ENCODE measurements around the gene TAS2R4.

TAS2R4 gene

DNA sequence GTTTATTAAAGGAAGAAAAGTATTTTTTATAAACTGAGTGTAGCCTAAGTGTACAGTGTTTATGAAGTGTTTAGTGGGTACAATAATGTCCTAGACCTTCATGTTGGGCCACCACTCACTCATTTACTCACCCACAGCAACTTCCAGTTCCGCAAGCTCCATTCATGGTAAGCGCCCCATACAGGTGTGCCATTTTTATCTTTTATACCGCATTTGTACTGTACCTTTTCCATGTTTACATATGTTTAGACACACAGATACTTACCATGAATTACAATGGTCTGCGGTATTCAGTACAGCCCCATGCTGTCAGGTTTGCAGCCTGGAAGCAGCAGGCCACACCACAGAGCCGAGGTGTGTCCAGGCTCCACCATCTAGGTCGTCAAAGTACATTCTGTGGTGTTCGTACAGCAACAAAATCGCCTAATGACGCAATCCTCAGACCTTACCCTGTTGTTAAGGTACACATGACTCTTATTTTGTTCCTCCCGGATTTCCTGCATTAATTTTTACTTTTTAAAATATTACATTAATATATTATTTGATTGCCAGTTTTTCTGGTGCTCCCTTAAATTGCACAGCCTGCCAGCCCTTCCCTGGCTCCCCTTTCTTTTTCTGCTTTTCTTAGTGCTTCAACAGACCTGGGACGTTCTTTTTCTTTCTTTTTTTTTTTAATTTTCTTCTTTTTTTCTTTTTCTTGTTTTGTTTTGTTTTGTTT is 39.2 kb upstream of the TAS2R4 start:
- TF ChIP-seq, protein P1, sequence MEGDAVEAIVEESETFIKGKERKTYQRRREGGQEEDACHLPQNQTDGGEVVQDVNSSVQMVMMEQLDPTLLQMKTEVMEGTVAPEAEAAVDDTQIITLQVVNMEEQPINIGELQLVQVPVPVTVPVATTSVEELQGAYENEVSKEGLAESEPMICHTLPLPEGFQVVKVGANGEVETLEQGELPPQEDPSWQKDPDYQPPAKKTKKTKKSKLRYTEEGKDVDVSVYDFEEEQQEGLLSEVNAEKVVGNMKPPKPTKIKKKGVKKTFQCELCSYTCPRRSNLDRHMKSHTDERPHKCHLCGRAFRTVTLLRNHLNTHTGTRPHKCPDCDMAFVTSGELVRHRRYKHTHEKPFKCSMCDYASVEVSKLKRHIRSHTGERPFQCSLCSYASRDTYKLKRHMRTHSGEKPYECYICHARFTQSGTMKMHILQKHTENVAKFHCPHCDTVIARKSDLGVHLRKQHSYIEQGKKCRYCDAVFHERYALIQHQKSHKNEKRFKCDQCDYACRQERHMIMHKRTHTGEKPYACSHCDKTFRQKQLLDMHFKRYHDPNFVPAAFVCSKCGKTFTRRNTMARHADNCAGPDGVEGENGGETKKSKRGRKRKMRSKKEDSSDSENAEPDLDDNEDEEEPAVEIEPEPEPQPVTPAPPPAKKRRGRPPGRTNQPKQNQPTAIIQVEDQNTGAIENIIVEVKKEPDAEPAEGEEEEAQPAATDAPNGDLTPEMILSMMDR (IDR thresholded peaks at IDR 0.05; ENCODE audit: low read length), result no peak; the same call in 1 of the 2 replicates
- TF ChIP-seq EZH2 (IDR thresholded peaks at IDR 0.05; ENCODE audit: borderline replicate concordance, low read length), result no peak
- Histone ChIP-seq H2AFZ (ENCODE audit: low read length) (peak overlapping the region; percentile 86), H3K36me3 (ENCODE audit: insufficient read depth, low read length) (peaks cover 28% of the 10 kb centered on the region), H3K9me2 (ENCODE audit: low read depth, low read length) (no peaks in the 10 kb centered on the region), H3F3A (ENCODE audit: insufficient read depth, low read length) (no peaks in the 10 kb centered on the region), H3K4me3 (ENCODE audit: low read depth, low read length, poor library complexity, severe bottlenecking) (peak overlapping the region; percentile 68), H3K27ac (ENCODE audit: low read depth, low read length, poor library complexity, severe bottlenecking) (peak overlapping the region; percentile 58), H3K4me2 (ENCODE audit: low read length) (peak overlapping the region; percentile 84), H4K20me1 (ENCODE audit: insufficient read depth, low read length) (no peaks in the 10 kb centered on the region), H3K9ac (ENCODE audit: low read length) (peak overlapping the region; percentile 62), H3K27me3 (ENCODE audit: insufficient read depth, low read length) (no peaks in the 10 kb centered on the region), H3K9me3 (ENCODE audit: low read length) (no peaks in the 10 kb centered on the region), H3K4me1 (ENCODE audit: insufficient read depth, low read length, severe bottlenecking) (peaks cover 28% of the 10 kb centered on the region), H3K79me2 (ENCODE audit: insufficient read depth, low read length) (peaks cover 29% of the 10 kb centered on the region)

DNA sequence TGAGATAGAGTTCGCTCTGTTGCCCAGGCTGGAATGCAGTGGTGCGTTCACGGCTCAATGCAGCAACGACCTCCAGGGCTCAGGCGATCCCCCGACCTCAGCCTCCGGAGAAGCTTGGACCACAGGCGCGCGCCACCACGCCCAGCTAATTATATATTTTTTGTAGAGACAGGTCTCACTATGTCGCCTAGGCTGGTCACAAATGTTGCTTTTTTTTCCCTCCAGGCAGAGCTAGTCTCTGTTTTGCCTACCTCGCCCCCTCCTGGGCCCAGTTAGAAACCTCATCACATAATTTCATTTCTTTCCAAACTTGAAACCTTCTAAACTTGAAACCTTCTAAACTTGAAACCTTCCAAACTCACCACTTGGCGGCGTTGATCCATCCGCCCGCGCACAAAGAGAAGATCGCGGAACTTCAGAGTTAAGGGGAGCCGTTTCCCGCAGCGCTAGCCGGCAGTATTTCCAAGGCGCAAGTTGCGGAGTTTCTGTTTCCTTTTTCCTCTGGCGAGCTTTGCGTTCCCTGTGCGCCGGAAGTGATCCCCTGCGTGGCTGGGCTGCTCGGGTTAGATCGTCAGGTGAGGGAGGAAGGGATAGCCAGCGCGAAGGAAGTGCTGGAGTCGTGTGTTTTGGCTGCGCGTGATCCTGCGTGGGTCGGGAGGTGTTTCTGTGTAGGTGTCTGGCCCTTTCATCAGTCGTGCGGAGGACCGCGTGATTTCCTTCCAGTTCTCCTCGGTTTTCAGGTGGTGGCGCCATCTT is 38.5 kb upstream of the TAS2R4 start, which contains the start of gene SSBP1:
TSS of gene SSBP1 (plus strand) at position 523 of the 756 bp plus-strand sequence. CDS start 809 bp downstream, outside the sequence.
- H3F3A ChIP-seq (ENCODE audit: insufficient read depth, low read length), result no peaks in the 10 kb centered on the region
- H3K36me3 ChIP-seq (ENCODE audit: insufficient read depth, low read length), result peaks cover 35% of the 10 kb centered on the region
- peaks cover 29% of the 10 kb centered on the region for H3K79me2 ChIP-seq (ENCODE audit: insufficient read depth, low read length)
- no peaks in the 10 kb centered on the region for H3K27me3 ChIP-seq (ENCODE audit: insufficient read depth, low read length)
- H3K27ac ChIP-seq (ENCODE audit: low read depth, low read length, poor library complexity, severe bottlenecking), result peak within 1 kb of the TSS; percentile 58
- no peaks in the 10 kb centered on the region for H4K20me1 ChIP-seq (ENCODE audit: insufficient read depth, low read length)
- peak within 1 kb of the TSS; percentile 71 for H3K9ac ChIP-seq (ENCODE audit: low read length)
- peak within 1 kb of the TSS; percentile 86 for H2AFZ ChIP-seq (ENCODE audit: low read length)
- H3K4me1 ChIP-seq (ENCODE audit: insufficient read depth, low read length, severe bottlenecking), result peaks cover 28% of the 10 kb centered on the region
- no peaks in the 10 kb centered on the region for H3K9me2 ChIP-seq (ENCODE audit: low read depth, low read length)
- H3K4me3 ChIP-seq (ENCODE audit: low read depth, low read length, poor library complexity, severe bottlenecking), result peak within 1 kb of the TSS; percentile 68
- peak within 1 kb of the TSS; percentile 86 for H3K4me2 ChIP-seq (ENCODE audit: low read length)
- H3K9me3 ChIP-seq (ENCODE audit: low read length), result no peaks in the 10 kb centered on the region
- no peak for TF ChIP-seq EZH2 (IDR thresholded peaks at IDR 0.05; ENCODE audit: borderline replicate concordance, low read length)
- TF ChIP-seq, protein P1 (IDR thresholded peaks at IDR 0.05; ENCODE audit: low read length), result peak; percentile 100

DNA sequence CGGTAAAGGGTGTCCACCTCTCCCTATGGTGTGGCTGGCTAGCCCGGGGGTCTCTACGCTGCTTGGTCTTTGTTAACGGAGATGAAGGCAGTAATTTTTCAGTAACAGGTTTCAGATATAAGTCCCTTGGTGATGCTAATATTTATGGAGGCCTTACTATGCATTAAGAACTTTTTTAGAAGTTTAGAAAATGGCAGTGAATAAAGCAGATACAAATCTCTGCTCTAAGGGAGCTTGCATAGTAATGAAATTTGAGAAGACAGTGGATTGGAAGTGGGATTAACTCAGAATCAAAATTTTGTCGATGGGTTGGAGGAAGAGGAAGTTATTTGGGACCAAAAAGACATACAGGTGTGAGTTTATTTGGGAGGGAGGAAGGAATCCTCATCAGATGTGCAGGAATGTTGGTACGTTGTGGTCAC is 37.9 kb upstream of the TAS2R4 start:
- Histone ChIP-seq H3K27ac (ENCODE audit: low read depth, low read length, poor library complexity, severe bottlenecking) (peak overlapping the region; percentile 33), H3K27me3 (ENCODE audit: insufficient read depth, low read length) (no peaks in the 10 kb centered on the region), H3K36me3 (ENCODE audit: insufficient read depth, low read length) (peaks cover 41% of the 10 kb centered on the region), H3K79me2 (ENCODE audit: insufficient read depth, low read length) (peaks cover 29% of the 10 kb centered on the region), H4K20me1 (ENCODE audit: insufficient read depth, low read length) (no peaks in the 10 kb centered on the region), H3K9ac (ENCODE audit: low read length) (peak overlapping the region; percentile 71), H3F3A (ENCODE audit: insufficient read depth, low read length) (no peaks in the 10 kb centered on the region), H3K9me3 (ENCODE audit: low read length) (no peaks in the 10 kb centered on the region), H3K9me2 (ENCODE audit: low read depth, low read length) (no peaks in the 10 kb centered on the region), H3K4me2 (ENCODE audit: low read length) (peak overlapping the region; percentile 86), H3K4me1 (ENCODE audit: insufficient read depth, low read length, severe bottlenecking) (peaks cover 28% of the 10 kb centered on the region), H3K4me3 (ENCODE audit: low read depth, low read length, poor library complexity, severe bottlenecking) (peak overlapping the region; percentile 68), H2AFZ (ENCODE audit: low read length) (no peak overlapping the region)
- no peak for TF ChIP-seq EZH2 (IDR thresholded peaks at IDR 0.05; ENCODE audit: borderline replicate concordance, low read length)
- TF ChIP-seq, protein P1 (IDR thresholded peaks at IDR 0.05; ENCODE audit: low read length), result no peak

All from OCI-LY1 (cell line).